IMR-90 (cell line): ENCODE measurements around the gene ACSM4. TPM values are rescaled to one million over a fixed set of nuclear protein-coding genes. Genes with fewer than 3 reads are reported as not detected.

Experiments
- ATAC-seq: fragments of 200-7000 bp; cut with Tn5 transposase; 2 replicates; pipeline ENCODE4 v1.9.1; 2020; ENCODE audit warnings: low read depth, mild to moderate bottlenecking, moderate library complexity
- BruUV-seq: library from RNA; stranded (reverse); fragments of 400-500 nt; replicated peaks from 2 replicates; lab custom pipeline; 2021; lab: Mats Ljungman, UMichigan
- CTCF ChIA-PET: fragments of 300-600 bp; formaldehyde crosslinking; extraction: SDS; loops from one replicate; lab custom pipeline; 2021; ENCODE audit warnings: antibody characterized with exemption; lab: Yijun Ruan, JAX
- POLR2A ChIA-PET: fragments of 300-600 bp; sonication (Branson Sonifier 250); formaldehyde crosslinking; loops from one replicate; lab custom pipeline; 2022; ENCODE audit warnings: antibody characterized with exemption; ENCODE audit not compliant: unreplicated experiment; lab: Charles Lee
- DNase-seq: peaks from one replicate; pipeline ENCODE4 v3.0.0; 2013
- H2AFZ ChIP-seq: replicated peaks from 2 replicates; pipeline ENCODE3; 2013; ENCODE audit warnings: low read length, mild to moderate bottlenecking; ENCODE audit not compliant: poor library complexity
- H2AK5ac ChIP-seq: 2 replicates; pipeline ENCODE4 v1.6.1; 2013; ENCODE audit warnings: low read depth, low read length, inconsistent platforms
- H2AK9ac ChIP-seq: replicated peaks from 2 replicates; pipeline ENCODE3; 2013; ENCODE audit warnings: mild to moderate bottlenecking, low read depth, low read length, moderate library complexity; ENCODE audit not compliant: poor library complexity
- H2BK120ac ChIP-seq: 2 replicates; pipeline ENCODE4 v1.6.1; 2013; ENCODE audit warnings: low read depth, low read length, inconsistent platforms
- H2BK15ac ChIP-seq: 3 replicates; pipeline ENCODE4 v1.6.1; 2013; ENCODE audit warnings: low read depth, low read length, inconsistent platforms
- H2BK20ac ChIP-seq: 2 replicates; pipeline ENCODE4 v1.6.1; 2013; ENCODE audit warnings: low read depth, mild to moderate bottlenecking, inconsistent platforms, low read length, moderate library complexity
- H2BK5ac ChIP-seq: 2 replicates; pipeline ENCODE4 v1.6.1; 2013; ENCODE audit warnings: mild to moderate bottlenecking, low read depth, low read length, inconsistent platforms; ENCODE audit not compliant: poor library complexity, severe bottlenecking
- H3K14ac ChIP-seq: replicated peaks from 2 replicates; pipeline ENCODE4 v1.6.1; 2013; ENCODE audit warnings: low read depth, low read length, inconsistent platforms
- H3K18ac ChIP-seq: 2 replicates; pipeline ENCODE4 v1.6.1; 2013; ENCODE audit warnings: low read depth, low read length, control low read depth
- H3K23ac ChIP-seq: 2 replicates; pipeline ENCODE4 v1.6.1; 2013; ENCODE audit warnings: low read depth, low read length, inconsistent platforms
- H3K27ac ChIP-seq: 2 replicates; pipeline ENCODE4 v1.5.1; 2013; ENCODE audit warnings: mild to moderate bottlenecking, control low read depth, low read length; ENCODE audit not compliant: insufficient read depth
- H3K27me3 ChIP-seq: 2 replicates; pipeline ENCODE4 v1.6.1; 2013; ENCODE audit warnings: low read length; ENCODE audit not compliant: control insufficient read depth, insufficient read depth
- H3K36me3 ChIP-seq: 2 replicates; pipeline ENCODE4 v1.6.1; 2013; ENCODE audit warnings: low read length, mixed read lengths; ENCODE audit not compliant: control insufficient read depth, insufficient read depth
- H3K4ac ChIP-seq: 2 replicates; pipeline ENCODE4 v1.6.1; 2013; ENCODE audit warnings: low read depth, low read length, inconsistent platforms
- H3K4me1 ChIP-seq: 2 replicates; pipeline ENCODE4 v1.6.1; 2013; ENCODE audit warnings: low read length, mixed read lengths; ENCODE audit not compliant: control insufficient read depth, insufficient read depth
- H3K4me2 ChIP-seq: 2 replicates; pipeline ENCODE4 v1.6.1; 2013; ENCODE audit warnings: low read depth, mild to moderate bottlenecking, control low read depth, low read length, moderate library complexity
- H3K4me3 ChIP-seq: 2 replicates; pipeline ENCODE4 v1.5.1; 2013; ENCODE audit warnings: low read depth, mild to moderate bottlenecking, control low read depth, low read length, moderate library complexity; ENCODE audit not compliant: insufficient read depth
- H3K56ac ChIP-seq: 2 replicates; pipeline ENCODE4 v1.6.1; 2013; ENCODE audit warnings: low read length, inconsistent platforms; ENCODE audit not compliant: insufficient read depth; ENCODE audit errors: extremely low read depth
- H3K79me1 ChIP-seq, 2 experiments: 2 replicates each; pipeline ENCODE4 v1.6.1; 2013; ENCODE audit warnings: low read length in 2 of 2, inconsistent platforms in 1 of 2, low read depth in 1 of 2
- H3K9ac ChIP-seq: 2 replicates; pipeline ENCODE4 v1.6.1; 2013; ENCODE audit warnings: low read depth, low read length, control low read depth
- H3K9me1 ChIP-seq: 2 replicates; pipeline ENCODE4 v1.6.1; 2013; ENCODE audit warnings: low read length, inconsistent platforms; ENCODE audit not compliant: insufficient read depth
- H3K9me3 ChIP-seq: 2 replicates; pipeline ENCODE4 v1.6.1; 2013; ENCODE audit warnings: low read length; ENCODE audit not compliant: control insufficient read depth, insufficient read depth
- H4K20me1 ChIP-seq: 2 replicates; pipeline ENCODE4 v1.6.1; 2013; ENCODE audit warnings: low read length, inconsistent platforms; ENCODE audit not compliant: insufficient read depth
- H4K5ac ChIP-seq: 2 replicates; pipeline ENCODE4 v1.6.1; 2013; ENCODE audit warnings: mild to moderate bottlenecking, low read depth, low read length, control low read depth
- H4K8ac ChIP-seq, 2 experiments: 2 replicates each; pipeline ENCODE4 v1.6.1; 2013; ENCODE audit warnings: low read depth in 2 of 2, low read length in 2 of 2, control low read depth in 1 of 2, inconsistent platforms in 1 of 2
- H4K91ac ChIP-seq: 2 replicates; pipeline ENCODE4 v1.6.1; 2013; ENCODE audit warnings: low read depth, low read length, inconsistent platforms; ENCODE audit not compliant: insufficient read depth
- MAFK ChIP-seq: IDR thresholded peaks from 2 replicates; pipeline ENCODE4 v1.6.1; 2012; ENCODE audit warnings: low read depth, low read length, improper control_type of control experiment
- RAD21 ChIP-seq: IDR thresholded peaks from 2 replicates; pipeline ENCODE4 v1.6.1; 2012; ENCODE audit warnings: low read length, improper control_type of control experiment
- SMC3 ChIP-seq: fragments of 150-350 bp; IDR thresholded peaks from 2 replicates; pipeline ENCODE4 v1.6.1; 2016; ENCODE audit warnings: low read depth, mild to moderate bottlenecking, antibody characterized with exemption, low read length, moderate library complexity
- WGBS, 2 experiments: methylation state at CpG; one replicate each; pipeline versions ENCODE4 v1.1.5 to v1.1.7; 2013; ENCODE audit warnings: missing lambda C conversion rate in 2 of 2; ENCODE audit not compliant: insufficient read length in 1 of 2; ENCODE audit errors: extremely low coverage in 2 of 2; 5-methylcytosine and 5-hydroxymethylcytosine counted together
- dilution Hi-C: fragments of 300-500 bp; cut with HindIII; formaldehyde crosslinking; loops from one replicate; pipeline ENCODE4 v1.14.3; 2018; ENCODE audit warnings: low sequenced_read_pairs; ENCODE audit not compliant: unreplicated experiment
- in situ Hi-C: fragments of 300-500 bp; cut with MboI; formaldehyde crosslinking; loops from 3 replicates; pipeline ENCODE4 v1.14.3; 2019; ENCODE audit warnings: low sequenced_read_pairs, inconsistent platforms, mixed read lengths
- intact Hi-C: fragments of 100-400 bp; cut with micrococcal nuclease; formaldehyde crosslinking; loops from 2 replicates; pipeline ENCODE4 v1.10.0; 2022
- polyA plus RNA-seq, 3 experiments: library from polyadenylated mRNA; depleted of rRNA; stranded (reverse); fragments of >200 nt; gene quantifications; 2 replicates each; pipeline ENCODE4 v1.2.3, GENCODE V29; 2012; ENCODE audit warnings: low replicate concordance in 1 of 3
- total RNA-seq: library from RNA; depleted of rRNA; stranded (reverse); fragments of >200 nt; gene quantifications from 2 replicates; pipeline ENCODE4 v1.2.3, GENCODE V29; 2012

ACSM4 gene
- total and polyA plus RNA-seq, 2 of the 4 experiments (the other 2 are of a cell fraction) = not detected

- TF ChIP-seq MAFK = peak; percentile 82
These were observed 70.7 kb downstream of the ACSM4 start (continued) for GRCh38 chr12:7374423-7375144.

- no peak for DNase-seq
- Histone ChIP-seq H4K91ac (no peak overlapping the region), H3K36me3 (no peaks in the 10 kb centered on the region), H2AK9ac (no peak overlapping the region), H2BK15ac (no peak overlapping the region), H4K8ac (no peak overlapping the region), H3K23ac (no peak overlapping the region), H3K4ac (no peak overlapping the region), H3K14ac (no peak overlapping the region), H3K9ac (no peak overlapping the region), H3K4me3 (no peak overlapping the region), H3K27ac (no peak overlapping the region), H2BK20ac (no peak overlapping the region), H2BK120ac (0 out of 2 replicates have a peak overlapping the region, but pooled peaks have one; percentile 3), H2AFZ (no peak overlapping the region), H3K9me1 (0 out of 2 replicates have a peak, but pooled peaks cover 2% of the 10 kb centered on the region), H3K4me1 (no peaks in the 10 kb centered on the region), H3K4me2 (no peak overlapping the region), H3K27me3 (no peaks in the 10 kb centered on the region), H3K18ac (no peak overlapping the region), H3K9me3 (no peaks in the 10 kb centered on the region), H4K5ac (no peak overlapping the region), H2AK5ac (peak overlapping the region; percentile 50), H2BK5ac (no peak overlapping the region), H3K79me1 (no peaks in the 10 kb centered on the region), H3K56ac (no peak overlapping the region), H4K20me1 (no peaks in the 10 kb centered on the region)
- 78% methylated on average over 2 of the region's 3 CpGs; no CpG with 5 or more reads in 1 of the 2 experiments for WGBS, 2 experiments
- CTCF ChIA-PET = no interaction called here
- no peak for TF ChIP-seq RAD21
- no peak for TF ChIP-seq SMC3
- no peak for TF ChIP-seq MAFK
- in situ Hi-C loops (no loop called here), dilution Hi-C loops (no loop called here), intact Hi-C loops (no loop called here)
- ATAC-seq = no peak
- BruUV-seq = no TSS peak
- POLR2A ChIA-PET = no interaction called here
These were observed 71.3 kb downstream of the ACSM4 start for GRCh38 chr12:7375145-7375543.
